Occipital lobe (tissue), 2 donors: Measurements from ENCODE around the gene IFFO2. TPM values are rescaled to one million over a fixed set of nuclear protein-coding genes. Genes with fewer than 3 reads are reported as not detected.

Experiments
- DNase-seq: peaks from one replicate; lab custom pipeline; 2025; lab: John Stamatoyannopoulos, UW
- total RNA-seq: library from RNA; depleted of rRNA; stranded (reverse); fragments of >200 nt; gene quantifications from one replicate; pipeline ENCODE4 v1.2.3, GENCODE V29; 2014

Gene IFFO2
- total RNA-seq, 1 donor from 2014 or later: 5.8 TPM

DNA sequence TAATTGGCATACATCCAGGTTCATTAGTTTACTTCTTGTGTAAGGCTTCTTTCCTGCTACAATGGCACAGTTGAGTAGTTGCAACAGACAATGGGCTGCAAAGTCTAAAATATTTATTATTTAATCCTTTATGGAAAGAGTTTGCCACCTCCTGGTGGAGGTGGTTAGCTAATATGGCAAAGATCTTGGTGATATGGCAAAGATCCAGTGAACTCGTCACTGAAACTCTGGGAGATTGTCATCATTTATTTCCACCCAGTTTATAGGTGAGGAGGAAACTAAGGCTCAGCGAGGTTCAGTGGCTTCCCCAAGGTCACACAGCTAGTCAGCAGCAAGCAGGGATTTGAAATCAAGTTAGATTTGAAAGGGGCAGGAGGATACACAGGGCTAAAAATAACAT is 16.1 kb upstream of the IFFO2 start:
- DNase-seq: no peak

DNA sequence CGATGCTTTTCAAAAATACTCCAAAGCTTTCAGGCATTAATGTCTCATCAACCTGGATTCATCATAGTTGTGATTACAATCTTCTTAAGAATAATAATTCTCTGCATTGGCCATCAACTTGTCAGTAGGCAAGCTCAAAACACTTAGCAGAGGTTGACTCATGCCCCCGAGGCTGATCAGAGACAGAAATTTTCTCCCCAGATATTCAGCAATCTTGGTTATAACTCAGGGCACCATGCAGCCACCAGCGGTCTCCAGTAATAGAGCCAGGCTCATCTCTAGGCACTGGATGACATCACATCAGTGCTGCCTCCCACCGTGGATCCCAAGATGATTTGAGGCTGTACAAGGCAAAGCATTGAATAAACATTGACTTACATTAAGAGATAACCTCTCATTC is 14.3 kb upstream of the IFFO2 start:
- no peak for DNase-seq

DNA sequence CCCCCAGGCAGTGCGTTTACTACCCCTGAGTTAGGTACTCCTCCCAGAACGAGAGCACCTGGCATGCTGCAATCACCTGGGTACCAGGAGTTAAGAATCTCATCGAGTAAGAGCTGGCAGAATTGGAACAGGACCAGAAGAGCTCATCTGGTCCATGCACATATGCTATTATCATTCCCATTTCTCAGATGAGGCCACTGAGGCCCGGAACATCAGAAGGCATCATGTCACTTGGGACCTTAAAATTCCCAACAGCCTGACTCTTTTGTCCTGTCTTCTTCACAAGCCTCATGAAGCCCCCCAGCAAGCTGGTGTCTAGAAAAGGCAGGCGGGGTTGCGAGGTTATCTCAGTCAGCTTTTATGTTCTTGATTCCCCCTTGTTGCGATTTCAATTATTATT is 13.9 kb upstream of the IFFO2 start:
- DNase-seq: no peak

DNA sequence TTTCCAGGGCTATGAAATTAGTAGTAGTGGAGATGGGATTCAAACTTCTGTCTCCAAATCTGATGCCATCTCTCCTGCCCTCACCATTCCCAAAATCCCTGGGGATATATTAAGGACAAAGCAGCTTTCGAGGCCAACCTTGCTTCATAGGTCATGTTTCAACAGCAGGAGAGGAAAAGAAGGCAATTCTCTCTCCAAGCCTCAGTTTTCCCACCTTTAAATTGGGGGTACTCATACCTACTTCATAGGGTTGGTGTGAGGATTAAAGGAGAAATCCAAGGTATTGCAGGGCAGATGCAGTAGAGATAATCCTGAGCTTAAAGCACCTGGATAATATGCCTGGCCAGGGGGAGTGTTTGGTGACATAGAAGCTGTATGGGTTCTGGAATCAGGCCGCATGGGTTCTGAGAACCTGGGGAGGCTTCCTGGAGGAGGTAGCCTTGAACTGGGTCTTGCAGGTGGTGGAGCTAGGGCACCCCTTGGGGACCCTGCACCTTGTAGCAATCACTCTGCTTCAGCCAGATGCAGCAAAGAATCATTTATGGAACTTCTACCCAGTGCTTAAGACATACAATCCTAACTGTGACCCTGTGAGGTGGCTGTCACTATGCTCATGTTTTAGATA is 10.7 kb upstream of the IFFO2 start:
- DNase-seq: no peak

DNA sequence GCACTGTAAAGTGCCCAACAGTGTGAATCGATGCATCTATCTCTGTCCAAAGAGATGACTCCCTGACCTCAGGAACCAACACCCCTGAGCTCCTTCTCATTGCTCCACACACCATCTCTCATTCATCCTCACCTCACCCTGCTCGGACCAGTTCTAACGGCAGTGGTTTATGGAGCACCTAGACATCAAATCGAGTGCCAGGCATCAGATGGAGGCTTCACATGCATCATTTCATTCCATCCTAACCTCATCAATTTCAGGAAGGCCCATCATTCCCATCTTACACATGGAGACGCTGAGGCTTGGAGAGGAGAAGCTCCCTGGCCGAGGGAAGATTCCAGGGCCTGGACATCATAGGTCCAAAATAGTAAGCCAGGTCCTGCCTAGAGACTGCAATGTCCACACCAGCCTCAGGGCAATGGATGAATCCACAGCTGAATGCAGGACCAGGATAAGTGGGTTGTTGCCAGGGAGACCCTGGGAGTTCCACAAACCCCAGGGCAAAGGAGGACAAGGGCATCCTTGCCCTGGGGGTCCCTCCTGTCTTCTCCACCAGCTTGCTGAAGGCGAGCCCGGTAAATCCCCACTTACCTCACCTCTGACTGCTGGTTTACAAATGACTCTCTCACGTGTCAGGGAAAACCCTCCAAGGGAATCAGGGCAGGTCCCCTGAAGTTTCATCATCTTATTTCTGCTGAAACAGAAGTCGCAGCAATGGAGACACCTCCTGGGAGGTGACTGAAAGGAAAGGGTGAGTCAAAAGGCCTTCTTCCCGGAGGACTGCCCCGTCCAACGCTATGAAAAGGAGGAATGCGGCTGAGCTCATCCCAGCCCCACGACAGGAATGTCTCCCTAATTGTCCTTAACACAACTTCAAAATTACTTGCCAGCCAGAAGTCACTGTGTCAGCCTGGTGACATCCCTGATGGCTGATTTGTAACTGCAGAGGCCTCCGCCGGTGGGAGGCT is 9.0 kb upstream of the IFFO2 start:
- DNase-seq: no peak

DNA sequence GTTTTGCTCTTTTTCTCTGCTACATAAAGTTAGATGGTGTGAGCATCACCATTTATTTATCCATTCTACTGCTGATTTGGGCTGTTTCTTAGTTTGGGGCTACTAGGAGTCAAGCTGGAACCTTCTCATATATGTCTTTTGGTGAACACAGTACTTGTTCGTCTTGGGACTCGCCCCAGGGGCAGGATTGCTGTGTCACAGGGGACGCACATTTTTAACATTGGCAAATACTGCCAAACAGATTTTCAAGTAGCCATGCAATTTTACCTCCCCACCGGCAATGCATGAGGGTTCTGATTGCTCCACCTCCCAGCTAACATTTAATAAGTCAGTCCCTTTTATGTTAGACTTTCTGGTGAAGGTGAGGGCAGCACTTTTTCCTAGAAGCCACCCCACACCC is 7.5 kb upstream of the IFFO2 start:
- no peak for DNase-seq

DNA sequence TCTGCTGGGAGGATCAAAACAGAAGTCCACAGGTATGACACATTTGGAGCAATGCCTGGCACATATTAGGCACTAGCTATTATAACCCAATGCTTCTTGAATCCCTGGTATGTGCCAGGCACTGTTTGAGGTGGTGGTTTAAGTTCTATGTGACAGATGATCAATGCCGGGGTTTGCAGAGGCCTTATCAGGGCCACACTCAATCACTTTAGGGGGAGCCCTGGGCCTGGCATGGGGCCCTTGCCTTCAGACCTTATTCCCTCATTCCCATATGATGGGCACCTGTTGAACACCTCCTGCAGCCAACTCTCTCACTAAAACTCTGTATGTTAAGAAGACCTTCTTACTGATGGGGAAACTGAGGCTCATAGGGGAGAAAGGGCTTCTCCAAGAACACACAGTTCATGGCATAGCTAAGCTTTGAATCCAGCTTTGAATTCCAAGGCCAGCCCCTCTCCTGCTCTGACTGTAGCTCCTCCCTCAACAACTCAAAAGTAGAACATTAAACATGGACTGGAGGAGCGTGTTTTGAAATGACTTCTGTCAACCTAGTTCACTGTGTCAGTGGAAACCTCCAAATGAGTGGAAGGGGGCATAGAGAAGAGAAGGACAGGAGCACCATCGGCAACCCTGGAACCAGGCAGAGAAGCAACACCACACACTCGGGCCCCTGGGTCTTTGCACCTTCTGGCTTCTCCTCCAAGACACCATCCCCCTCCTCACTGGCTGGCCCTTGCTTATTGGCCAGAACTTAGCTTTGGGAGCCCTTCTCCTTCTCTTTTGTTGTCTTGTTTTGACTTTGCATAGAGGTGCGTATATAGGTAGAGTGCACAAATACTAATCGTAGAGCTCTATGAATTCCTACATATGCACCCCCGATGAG is 6.6 kb upstream of the IFFO2 start:
- DNase-seq: no peak

DNA sequence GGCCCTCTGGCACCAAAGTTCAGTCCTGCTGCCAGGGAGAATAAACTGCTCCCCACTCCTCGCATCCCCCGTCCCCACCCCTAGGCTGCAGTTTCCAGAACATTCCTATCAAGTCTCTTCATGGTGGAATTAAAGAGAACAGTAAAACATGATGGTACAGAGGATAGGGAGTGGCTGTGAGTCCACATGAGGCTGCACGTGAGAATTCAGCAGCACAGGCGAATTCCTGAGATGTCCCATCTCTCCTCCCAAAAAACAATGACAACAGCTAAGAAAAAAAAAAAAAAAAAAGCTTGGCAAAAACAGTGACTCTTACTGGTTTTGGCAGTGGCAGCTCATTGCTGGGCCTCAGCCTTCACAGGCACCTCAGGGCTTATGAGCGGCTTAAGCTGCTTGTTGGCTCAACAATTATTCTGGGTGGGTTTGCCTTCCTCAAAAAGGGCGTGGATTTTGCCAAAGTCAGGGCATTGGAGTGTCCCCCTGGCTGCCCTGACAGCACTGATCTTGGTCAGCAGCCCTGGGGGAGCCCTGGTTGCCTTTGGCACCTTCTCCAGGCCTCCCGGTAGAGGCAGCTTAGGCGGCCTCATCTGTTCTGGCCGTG is 5.7 kb upstream of the IFFO2 start:
- DNase-seq: no peak

DNA sequence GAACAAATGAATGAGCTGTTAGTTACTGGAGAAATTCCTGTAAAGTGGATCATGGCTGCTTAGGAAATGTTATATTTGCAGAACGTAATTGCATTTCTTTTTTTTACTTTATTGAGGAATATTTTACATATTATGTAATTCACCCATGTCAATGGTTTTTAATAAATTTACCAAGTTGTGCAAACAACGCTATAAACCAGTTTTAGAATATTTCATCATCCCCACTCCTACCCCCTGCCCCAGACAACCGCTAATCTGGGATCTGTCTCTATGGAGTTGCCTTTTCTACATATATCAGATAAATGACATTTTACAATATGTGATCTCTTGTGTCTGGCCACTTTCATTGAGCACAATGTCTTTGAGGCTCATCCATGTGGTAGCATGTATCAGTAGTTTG is 4.3 kb upstream of the IFFO2 start:
- no peak for DNase-seq

DNA sequence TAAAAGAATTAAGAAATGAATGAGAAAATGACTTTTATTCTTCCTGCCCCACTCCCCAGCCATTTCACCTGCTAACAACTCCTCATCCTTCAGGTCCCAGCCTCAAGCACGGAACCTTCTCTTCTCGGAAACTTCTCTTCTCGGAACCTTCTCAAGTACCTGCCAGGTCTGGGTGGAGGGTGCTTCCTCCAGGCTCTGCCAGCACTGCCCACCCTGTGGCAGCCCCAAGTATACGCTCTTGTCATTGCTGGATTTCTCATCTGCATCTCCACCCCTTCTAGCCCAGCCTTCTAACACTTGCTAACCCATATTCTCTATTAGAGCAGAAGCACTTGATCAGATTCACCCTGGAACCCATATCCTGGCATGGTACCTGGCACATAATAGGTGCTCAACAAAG is 3.9 kb upstream of the IFFO2 start:
- no peak for DNase-seq

DNA sequence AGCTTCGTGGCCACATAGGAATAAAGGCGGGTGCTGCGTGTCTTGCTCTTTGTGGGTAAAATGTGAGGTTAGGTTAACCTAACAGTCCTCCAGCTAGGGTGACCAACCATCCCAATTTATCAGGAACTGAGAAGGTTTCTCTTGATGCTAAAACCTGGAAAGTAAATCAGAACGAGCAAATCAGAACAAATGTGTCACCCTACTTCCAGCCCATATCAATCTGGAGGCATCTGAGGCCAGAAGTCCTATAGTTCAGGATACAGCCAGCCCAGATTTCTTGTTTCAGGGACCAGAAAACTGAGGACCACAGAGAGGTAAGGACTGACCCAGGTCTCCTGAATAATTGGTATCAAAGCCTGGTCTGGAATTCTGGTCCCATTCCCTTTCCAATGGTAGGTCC is 3.1 kb upstream of the IFFO2 start:
- no peak for DNase-seq

DNA sequence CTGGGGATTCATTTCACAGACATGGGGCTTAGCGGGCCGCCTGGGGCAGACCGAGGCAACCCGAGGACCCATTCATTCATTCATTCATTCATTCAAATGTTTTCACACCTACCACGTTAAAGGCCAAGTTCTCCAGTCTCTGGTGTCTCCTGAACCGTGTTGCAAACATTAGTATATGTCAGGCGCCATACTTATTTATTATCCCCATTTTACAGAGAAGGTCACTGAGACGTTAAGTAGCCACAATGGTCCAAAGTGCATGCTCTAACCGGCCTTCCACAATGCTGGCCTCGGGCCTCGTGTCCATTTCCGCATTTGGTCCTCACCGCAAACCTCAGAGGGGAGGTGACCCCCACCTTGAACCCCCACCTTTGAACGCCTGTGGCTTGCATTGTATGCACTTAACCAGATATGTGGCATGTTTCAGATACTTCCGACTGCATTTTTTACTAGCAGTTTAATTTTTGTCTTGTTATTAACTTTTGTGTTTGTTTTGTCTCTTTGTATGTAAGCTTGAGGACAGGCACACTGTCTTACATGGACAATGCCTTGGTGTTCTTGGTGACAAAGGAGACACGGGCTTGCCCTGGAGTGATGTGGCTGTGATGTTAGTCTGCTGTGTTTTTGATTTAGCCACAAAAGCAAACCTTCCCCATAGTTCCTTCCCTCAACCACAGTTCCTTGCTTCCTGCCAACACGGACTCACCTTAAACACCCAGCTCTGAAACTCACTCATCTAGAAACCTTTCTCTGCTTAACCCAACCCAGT is 1.2 kb upstream of the IFFO2 start:
- no peak for DNase-seq

DNA sequence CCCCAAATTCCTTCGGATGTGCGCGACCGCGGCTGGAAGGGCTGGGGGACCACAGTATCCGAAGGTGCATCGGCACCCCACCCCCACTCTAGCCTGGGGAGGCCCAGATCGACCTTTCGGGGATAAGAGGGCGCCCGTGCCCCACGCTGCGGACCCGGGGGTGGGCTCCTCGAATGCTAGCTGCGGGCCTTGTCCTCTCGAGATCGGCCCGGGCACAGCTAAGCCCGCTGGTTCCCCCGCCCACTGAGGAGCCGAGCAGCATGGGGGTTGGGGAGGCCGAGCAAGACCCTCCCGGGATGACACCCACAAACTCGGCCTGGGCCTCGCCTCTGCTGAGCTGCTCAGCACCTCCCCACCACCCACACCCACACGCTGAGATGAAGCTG is 653 bp upstream of the IFFO2 start:
- no peak for DNase-seq

DNA sequence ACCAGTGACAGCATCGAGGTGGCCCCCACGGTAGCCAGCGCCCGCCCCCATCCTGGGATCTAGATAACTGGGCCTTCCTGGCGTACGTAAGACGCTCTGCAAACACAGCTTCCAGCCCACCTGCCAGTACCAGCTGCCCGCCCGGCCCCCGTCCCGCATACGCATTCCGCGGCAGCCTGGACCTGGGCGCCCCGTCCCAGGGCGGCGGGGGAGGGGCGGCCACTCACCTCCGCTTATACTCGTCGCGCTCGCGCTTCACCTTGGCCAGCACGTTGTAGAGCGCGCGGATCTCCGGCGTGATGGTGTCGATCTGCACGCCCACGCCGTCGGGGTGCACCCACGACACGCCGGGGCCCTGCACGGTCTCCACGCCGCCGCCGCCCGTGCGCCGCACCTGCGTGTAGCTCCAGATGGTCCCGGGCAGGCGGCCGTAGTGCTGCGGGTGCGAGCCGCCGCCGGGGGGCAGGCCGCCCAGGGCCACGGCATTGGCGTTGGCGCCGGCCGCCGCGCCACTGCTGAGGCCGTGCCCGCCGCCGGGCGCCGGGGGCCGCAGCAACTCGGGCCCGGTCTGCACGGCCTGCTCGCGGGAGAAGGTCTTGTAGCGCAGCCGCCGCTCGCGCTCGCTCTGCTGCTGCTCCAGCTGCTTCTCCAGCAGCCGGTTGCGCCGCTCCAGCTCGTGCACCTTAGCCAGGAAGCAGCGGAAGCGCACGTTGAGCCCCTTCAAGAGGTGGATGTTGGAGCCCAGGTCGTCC is 859 bp downstream of the IFFO2 start:
- no peak for DNase-seq

DNA sequence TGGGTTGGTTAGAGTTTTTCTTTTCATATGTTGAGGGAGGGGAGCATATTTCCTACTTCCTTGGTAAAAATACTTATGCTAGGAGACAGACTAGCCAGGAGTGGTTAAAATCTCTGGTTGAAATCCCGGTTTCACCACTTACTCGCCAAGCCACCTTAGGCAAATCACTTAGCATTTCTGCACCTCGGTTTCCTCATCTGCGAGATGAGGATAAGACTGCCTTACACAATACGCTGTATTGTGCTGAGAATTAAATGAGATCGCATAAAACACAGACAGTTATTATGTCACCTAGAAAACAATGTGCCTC is 1.4 kb downstream of the IFFO2 start:
- no peak for DNase-seq

DNA sequence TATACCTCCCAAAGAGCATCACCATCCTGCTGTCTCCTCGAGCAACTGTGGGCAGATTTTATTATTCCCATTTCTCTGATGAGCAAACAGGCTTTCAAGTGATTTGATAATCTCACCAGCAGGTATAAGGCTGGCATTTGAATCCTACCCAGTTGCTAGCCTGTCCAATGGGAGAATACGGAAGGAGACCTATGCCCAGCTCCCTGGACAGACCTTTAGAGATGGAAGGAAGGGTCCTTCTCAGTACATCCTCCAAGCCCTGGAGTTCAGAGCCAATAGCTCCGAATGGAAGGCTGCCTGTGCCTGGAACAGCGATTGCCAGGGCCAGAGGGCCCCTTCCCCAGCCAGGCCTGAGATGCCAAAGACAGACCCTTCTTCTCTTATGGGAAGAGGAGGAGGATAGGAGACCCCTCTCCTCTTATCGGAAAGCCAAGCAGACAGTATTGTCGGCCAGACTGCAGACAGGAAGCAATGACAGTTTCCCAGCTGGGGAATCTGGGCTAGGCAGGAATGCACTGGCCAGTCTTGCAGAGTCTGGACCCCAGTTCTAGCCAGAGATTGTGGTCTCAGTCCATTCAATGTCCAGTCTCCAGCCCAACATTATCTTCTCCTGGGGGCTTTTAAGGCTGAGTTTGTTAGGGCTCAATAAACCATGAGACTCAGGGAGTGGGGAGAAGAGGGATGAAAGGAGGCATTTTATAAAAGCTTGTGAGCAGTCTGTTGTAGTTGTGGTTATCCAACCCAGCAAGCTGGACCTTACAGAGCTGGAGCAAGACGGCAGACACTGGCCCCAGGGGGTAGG is 2.0 kb downstream of the IFFO2 start:
- no peak for DNase-seq

DNA sequence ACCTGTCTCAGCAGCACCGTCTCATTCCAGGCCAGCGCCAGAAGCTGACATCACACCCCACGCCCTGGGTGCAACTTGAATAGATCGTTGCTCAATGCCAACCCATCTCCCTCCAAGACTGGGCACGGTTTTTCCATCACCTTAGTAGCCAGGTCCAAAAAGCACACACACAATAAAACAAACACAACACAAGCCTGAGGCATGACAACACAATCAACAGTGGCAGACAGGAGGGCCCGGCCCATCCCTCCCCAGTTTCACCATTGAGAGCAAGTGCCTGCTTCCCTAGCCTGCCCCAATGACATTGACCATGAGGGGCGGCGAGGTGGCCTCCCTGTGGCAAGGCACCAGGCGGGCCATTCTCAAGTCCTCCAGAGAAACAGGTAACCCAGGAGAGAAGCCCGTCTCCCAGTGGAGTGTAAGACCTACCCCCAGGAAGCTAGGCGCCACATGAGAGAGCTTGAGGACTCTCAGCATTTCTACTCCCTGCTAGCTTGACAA is 2.7 kb downstream of the IFFO2 start:
- no peak for DNase-seq

DNA sequence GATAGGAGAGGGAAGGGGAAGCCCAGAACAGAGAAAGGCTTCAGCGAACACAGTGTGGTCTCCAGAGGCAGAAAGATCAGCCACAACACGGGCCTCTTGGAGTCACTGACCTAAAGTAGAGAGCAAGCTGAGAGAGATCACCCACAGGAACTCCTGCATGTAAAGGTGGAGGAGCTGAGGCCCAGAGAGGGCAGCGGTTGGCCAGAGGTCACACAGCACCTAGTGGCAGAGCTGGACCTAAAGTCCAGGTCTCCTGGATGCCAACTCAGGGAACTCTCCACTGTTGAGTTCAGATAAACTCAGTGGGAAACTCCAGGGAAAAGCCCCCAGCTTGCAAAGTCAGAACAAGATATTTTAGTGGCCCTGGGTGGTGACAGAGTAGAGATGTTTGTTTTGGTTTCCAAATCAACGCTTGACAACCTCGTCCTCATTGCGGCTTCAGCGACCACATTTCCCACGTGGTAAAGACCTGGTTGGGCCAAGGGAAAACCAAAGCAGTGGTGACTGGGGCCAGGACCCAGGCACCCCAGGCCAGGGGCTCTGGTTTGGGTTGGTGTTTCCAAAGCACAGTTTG is 4.6 kb downstream of the IFFO2 start:
- no peak for DNase-seq

DNA sequence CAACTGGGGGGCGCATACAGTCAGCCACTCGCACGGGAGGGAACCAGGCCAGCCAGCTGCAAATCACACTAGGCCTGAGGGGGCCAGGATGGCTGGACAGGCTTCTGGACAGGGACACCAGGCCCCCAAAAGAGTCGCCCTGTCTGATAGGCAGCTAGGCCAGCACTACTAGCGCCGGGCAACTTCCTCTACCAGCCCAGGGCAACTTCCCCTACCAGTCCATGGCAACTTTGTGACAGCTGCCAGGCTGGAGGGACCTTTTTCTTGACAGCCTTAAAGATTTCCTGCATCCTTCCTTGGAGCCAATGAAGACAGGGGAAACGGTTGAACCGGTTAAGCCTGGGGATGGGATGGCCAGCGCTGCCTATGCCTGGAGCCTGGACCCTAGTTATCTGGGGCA is 5.1 kb downstream of the IFFO2 start:
- DNase-seq: no peak
